HG03175 (cell line): ENCODE data around the gene GLRX3.
A peak's percentile ranks its signal among the peaks of the same experiment; 100 is the strongest.
"Not testable (repeated sequence)": the region's sequence is repeated elsewhere in the genome, so short reads cannot be mapped to it uniquely, and the experiment has no call there.

ENCODE experiments used
- ATAC-seq: cut with Tn5 transposase; IDR thresholded peaks from one replicate; pipeline ENCODE4 v1.9.1; 2021; ENCODE audit warnings: mild to moderate bottlenecking, moderate library complexity; ENCODE audit not compliant: unreplicated experiment

The GLRX3 gene

DNA sequence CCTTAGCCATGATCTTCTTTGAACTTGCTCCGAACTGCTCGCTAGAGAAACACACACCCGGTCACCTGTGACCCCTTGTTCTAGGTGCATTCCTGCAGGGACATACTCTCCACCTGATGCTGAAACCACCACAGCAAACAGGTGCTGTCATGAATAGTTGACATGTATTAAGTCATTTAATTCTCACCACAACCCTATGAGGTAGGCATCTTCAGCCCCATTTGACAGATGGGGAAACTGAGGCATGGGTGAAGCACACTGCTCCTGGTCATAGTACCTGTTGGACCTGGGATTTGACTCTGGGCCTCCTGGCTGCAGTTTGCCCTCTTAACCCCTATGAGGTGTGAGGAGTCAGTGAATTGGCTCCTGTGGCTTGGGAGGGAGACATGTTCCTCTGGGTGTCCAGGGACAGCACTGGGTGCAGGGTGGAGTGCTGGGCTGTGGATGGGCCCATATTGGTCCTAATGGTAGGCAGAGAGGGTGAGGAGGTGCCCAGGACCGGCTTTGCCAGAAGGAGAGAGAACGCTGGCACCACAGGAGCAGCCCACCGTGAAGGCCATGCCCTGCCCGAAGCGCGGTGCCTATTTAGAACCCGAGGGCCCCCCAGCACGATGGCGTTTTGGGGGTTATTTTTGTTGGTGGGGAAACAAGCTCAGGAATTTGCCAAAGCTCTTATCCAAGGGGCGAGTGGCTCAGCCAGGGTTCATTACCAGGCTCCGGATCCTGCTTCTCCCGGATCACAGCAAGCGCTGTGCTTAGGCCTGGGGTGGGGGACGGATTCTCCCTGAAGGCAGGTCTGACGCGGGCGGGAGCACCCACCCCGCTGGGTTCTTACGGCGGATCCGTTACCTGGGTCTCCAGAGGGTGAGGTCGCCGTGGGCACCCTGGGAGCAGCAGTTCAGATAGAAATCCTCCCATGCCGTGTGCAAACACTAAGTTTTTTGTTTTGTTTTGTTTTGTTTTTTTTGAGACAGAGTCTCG lies 52.3 kb downstream of the GLRX3 start:
- ATAC-seq, result no peak

DNA sequence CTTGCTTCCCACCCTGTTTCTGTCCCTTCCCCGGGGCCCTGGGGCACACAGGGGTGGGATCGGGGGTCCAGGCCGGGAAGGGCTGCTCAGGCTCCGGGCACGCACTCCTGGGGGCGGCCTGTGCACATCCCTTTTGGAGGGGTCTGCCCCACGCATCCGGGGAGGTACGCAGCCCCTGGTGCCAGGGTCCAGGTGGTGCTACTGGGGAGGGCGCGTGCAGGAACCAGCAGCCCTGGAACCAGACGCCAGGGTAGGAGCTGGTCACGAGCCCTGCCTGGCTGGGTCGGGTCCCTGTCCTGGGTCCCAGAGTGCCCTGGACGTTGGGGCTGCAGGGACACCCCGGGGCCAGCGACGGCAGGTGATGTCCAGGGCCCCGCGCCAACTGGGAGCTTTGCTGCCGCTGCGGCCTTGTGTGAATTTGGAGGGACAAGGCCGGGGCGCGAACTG lies 53.4 kb downstream of the GLRX3 start:
- no peak for ATAC-seq

DNA sequence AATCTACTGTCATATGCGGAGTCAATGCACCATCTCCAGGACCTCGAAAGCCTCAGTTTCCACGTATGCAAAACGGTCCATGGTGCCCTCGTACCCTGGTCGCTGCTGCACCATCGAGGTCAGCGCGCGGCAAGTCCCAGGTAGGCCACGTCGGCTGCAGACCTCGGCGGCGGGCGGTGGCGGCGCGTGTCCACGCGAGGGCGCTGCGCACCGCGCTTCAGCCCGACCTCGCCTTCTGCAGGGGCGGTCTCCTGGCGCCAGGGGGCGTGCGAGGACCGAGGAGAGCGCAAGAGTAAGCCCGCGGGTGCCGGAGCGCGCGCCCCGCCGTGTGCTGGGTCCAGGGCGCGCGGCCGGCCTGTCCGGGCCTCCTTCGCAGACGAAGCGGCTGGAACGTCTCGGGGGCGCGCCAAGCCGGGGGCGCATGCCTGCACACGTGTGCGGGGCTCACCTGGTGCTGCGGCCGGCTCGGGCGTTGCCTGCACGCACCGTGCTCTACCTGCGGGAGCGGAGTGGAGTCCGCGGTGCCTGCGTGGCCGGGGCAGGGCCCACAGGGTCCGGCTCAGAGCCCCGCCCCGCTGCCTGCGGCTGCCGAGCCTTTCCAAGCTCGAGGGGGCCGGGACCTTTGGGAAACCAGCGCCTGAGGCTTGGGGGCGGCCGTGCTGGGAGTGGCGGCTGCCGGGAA lies 54.0 kb downstream of the GLRX3 start:
- peak; percentile 92 for ATAC-seq

DNA sequence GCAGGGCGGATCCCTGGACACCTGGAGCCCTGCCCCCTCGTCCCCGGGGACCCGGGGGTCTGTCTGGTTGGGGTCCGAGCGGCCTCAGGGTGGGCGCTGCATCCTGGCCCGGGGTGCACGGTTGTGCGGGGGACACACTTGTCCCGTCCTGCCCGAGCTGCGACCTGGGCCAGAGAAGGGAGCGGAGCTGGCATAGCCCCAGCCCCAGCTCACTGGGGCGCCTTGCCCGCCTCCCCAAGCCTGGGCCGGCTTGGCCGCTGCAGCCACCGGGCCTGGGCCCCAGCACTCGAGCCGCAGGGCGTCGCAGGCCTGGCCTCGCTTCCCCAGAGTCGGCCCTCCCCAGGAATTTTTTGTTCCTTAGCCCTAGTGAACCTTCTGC lies 54.5 kb downstream of the GLRX3 start:
- ATAC-seq, result no peak

DNA sequence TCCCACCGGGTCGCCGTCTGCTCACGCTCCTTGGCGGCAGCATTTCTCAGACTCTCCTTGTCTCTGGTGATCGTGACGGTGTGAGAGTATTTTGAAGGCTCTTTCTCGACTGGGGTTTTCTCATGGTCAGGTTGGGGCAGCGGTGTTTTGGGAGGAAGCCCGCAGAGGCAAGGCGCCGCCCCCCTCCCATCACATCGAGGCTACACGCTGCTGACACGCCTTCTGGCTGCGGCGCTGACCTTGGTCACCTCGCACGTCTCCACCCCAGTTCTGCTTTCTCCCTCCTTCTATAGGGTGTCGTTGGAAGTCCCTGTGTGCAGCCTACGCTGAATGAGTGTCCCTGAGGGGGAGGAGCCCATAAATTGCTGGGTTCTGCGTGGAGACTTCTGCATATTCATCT lies 55.2 kb downstream of the GLRX3 start:
- ATAC-seq, result no peak

DNA sequence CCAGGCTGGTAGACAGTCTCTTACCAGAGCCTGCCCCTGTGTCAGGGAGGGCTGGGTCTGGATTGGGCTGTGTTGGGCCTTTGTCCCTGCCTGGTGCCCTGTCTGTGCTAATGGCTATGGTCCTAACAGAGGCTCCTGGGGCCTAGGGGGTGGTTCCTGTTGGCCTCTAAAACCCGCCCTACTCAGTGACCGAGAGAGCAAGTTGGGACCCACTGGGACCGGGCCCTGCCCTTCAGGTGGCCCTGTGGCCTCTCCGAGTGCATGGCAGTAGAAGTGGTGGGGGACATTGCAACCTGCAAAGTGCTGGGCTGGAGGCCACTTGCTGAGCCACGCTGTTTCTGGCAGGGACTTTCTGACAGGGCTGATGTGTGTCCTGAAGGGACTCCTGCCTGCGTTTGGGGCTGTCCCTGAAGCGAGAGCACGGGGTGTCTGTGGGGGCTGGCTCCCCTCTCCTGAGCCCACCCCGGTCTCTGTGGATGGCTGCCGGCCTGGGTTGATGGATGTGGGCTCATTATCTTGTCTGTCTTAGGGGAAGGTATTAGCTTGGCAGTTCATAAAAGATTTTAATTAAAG lies 56.2 kb downstream of the GLRX3 start:
- ATAC-seq, result no peak

DNA sequence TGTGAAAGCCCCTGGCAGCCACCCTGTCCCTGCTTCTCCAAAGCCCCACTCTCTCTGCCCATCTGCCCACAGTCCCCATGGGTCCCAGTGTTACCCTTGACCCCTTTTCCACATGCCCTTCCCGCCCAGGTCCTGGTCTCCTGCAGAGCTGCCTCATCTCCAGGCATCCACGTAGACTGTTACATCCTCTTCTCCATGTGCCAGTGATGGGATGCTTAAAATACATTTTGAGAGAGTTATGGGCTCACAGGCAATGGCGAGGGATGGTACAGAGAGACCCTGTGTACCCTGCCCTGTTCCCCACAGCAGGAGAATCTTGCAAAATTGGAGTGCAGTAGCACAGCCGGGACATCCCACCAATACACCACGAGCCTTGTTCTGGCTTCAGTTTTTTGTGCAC lies 56.8 kb downstream of the GLRX3 start:
- no peak for ATAC-seq

DNA sequence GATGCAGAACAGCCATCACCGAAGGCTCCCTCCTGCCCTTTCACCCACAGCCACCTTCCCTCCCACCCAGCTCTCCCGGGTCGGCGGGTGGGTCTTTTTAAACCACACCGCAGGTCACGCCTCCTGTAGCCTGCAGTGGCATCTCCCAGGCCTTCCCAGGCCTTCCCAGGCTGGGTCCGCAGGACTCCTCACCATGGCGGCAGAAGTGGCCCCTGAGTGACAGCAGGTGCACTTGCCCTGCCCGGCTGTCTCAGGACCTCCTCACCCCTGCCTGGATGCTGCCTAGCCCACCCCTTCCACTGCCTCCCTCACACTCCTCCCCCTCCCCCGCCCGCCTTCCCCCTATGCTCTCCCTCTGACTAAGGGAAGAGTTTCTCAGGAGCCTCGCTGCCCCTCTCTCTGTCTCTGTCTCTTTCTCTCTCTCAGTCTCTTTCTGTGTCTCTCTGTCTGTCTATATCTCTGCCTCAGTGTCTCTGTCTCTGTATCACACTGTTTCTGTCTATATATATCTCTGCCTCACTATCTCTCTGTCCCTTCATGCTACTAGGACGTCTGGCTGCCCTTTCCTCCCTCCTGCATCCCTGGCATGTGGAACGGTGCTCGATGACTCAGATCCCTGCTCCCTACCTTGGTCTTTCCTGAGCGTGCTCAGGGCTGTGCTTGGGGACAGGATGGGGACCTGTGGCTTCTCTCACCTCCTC lies 57.5 kb downstream of the GLRX3 start:
- no peak for ATAC-seq

DNA sequence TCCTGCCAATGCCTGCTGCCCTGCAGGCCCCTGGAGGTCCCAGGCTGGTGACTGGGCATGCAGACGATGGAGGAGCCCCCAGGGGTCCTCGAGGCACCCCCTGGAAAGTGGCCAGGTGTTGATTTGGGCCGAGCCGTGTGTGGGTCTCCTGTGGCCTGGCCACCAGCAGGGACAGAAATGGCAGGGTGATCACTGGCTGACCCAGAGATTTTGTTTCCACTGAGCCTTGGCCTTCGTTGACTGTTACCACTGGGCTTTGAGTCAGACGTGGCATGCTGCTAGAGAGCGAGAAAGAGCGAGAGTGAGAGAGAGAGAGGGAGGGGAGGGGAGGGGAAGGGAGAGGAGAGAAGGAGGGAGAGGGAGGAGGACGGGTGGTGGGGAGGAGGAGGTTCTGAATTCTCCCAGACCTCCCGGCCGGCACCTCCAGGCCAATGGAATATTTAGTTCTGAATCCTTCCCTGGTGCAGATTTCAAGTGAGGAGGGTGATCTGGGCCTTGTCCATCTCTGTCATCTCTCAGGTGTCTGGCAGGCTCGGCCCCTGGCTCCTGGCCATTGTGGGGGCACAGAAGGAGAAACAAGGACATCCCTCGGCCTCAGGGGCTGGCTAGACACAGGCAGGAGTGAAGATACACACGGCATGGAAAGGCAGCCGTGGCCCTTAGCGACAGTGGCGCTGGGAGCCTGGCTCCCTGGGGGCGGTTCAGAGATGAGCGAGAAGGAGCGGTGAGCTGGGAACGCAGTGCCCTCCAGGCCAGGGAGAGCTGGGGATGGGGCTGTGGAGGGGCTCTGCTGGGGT lies 58.2 kb downstream of the GLRX3 start:
- ATAC-seq, result no peak

DNA sequence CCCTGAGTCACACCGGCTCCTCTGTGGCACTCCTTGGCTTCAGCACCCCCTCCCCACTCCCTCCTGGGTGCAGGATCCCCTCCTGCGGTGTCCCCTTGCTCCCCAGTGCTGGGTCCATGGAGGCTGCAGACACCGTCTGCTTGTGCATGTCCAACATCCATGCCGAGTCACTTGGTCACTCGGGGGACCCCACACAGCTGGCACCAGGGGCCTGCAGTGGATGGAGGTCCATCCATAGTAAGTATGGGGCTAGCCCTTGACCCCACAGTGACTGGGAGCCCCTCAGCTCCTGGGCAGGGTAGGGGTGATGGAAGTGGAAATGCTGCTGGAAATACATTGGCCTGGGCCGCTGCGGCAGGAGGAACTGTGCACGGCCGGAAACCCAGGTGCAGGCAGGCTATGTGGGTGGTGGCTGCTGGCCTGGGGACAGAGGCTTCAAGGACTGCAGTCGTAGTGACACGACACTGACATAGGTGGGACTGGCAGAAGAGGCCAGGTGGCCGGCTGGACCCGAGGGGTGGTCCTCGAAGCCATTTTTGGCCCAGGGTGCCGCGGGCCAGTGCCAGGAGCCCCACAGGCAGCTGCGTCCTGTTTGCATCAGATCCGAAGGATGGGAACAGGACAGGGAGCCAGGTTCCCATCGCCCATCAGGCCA lies 58.9 kb downstream of the GLRX3 start:
- ATAC-seq, result no peak

DNA sequence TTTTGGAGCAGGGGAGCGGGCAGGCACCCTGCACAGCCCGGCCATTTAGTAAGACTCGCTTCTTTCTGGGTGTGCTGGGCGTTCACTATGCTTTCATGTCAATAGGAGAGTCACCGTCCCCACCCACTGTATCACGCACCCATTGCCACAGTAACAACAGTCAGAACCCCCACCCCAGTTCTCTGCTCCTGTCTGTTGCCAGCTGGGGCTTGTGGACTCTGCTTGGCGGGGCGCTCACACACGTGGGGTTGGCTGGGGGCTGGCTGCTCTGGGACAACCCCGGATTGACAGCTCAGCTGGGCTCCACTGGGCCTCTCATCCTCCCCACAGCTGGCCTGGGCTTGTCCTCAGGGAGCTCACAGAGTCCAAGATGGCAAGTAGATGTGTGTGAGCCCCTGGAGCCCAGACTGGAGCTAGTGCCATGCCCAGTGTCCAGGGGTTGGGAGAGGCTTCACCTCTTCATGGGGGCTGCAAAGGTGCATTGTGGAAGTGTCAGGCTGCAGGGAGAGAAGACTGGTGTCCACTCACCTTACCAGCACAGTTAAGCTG lies 59.6 kb downstream of the GLRX3 start:
- ATAC-seq, result no peak

DNA sequence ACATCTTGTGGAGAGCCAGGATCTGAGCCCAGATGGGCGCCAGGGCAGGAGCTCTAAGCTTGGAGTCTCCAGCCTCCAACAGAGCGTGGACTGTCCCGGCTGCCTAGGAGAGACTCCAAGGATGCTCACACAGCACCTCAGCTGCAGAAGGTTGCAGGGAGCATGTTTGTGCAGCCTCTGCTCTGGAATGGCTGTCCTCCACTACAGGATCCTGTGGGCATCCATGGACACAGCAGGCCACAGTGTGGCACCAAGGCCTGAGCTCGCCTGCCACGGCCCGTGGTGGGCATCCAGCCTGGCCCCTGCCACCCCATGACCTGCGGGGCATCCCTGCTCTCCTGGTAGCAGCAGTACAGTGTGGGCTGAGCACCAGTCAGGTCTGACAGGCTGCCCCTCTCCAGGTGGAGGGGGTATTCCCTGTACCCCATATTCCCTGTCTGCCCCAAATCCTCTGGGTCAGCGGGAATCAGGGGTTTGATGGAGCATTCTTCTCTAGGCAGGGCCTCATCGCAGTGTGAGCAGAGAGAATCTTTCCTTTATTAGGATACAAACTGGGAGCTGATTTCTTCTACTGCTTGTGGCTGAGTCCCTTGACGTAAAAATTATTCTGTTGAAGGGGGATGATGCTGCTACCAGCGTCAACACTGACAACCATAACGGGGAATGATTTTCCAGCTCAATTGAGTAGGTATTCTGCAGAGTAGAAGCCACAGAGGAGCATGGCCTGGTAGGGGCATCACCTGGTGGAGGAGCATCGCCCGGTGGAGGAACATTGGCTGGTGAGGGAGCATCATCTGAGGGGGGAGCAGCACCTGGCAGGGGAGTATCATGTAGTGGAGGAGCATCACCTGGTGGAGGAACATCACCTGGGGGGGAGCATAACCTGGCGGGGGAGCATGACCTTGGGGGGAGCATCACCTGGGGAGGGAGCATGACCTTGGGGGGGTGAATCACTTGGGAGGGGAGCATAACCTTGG lies 60.6 kb downstream of the GLRX3 start:
- ATAC-seq, result no peak

DNA sequence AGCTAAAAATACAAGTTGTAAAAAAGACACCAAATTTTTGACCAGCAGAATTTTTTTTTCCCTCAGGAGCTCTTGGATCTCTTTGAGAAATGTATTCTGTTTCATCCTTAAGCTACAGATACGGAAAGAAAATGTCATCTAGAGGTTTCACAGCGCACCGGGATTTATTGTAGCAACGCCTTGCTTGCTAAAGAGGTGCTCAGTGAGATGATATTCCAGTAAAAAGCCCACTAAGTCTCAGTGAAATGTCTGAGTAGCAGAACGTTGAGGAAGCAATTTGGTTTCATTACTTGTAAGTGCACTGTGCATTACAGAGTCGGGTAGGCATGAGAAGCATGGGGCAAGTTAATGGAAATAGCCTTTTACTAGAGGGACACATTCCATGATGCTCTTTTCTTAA lies 62.5 kb downstream of the GLRX3 start:
- ATAC-seq, result no peak

DNA sequence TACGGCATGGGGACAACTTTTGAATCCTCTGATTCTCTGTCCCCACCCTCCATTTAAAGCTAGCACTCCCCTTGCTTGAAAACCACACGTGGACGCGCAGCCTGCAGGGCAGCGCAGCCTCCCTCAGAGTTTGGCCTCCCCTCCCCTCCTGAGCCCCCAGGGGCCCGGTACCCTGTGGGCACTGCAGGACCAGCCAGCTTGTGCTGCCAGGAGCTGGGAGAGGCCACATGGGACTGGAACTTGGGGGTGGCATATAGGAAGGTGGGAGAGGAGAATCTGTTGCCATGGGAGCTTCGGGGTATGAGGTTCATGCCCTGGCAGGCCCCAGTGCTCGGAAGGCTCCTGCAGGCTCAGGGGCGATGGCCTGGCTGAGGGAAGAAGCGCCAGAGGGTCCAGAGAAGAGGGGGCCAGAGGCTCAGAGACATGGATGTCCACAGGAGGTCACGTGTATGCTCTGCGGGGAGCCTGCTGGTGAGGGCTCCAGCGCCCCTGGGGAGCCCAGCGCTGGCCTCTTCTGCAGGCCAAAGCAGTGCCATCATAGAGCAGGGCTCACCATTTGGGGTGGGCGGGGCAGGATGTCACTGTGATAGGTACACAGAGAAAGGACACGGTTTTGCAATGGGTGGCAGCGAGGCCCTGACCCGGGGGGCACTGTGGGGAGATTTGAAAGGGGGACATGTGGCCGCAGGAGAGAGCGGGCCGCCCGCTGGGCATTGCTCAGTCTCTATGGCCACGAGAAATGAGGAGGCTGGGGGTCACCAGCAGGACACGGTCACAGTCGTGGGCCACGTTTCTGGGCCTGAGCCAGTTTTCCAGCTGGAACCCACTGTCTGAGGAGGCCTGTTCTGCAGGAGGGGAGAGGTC lies 64.2 kb downstream of the GLRX3 start:
- ATAC-seq, result no peak

DNA sequence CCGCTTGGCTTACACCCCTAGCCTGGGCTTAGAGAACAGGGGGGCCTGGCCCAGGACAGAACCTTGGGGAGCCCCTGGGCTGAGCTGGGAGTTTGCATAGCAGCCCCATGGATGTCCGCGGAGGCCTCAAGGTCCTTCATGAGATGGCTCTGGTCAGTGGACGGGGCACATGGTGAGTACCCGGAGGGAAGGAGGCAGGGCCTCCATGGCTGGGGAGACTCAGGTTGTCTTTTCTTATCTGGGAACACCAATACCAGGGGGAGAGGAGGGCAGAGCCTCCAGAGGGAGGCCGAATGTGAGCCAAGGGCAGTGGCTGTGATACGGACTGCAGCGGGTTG lies 64.8 kb downstream of the GLRX3 start:
- ATAC-seq, result no peak

DNA sequence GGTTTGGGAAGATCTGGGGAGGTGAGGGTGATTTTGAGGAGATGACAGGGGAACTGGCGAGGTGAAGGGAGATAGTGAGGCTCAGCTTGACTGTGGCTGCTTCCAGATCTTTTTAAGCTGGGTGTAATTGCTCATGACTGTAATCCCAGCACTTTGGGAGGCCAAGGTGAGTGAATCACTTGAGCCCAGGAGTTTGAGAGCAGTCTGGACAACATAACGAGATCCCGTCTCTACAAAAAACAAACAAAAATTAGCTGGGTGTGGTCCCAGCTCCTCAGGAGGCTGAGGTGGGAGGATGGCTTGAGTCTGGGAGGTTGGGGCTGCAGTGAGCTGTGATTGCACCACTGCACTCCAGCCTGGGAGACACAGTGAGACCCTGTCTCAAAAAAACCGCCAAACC lies 66.0 kb downstream of the GLRX3 start:
- ATAC-seq, result not testable (repeated sequence)

DNA sequence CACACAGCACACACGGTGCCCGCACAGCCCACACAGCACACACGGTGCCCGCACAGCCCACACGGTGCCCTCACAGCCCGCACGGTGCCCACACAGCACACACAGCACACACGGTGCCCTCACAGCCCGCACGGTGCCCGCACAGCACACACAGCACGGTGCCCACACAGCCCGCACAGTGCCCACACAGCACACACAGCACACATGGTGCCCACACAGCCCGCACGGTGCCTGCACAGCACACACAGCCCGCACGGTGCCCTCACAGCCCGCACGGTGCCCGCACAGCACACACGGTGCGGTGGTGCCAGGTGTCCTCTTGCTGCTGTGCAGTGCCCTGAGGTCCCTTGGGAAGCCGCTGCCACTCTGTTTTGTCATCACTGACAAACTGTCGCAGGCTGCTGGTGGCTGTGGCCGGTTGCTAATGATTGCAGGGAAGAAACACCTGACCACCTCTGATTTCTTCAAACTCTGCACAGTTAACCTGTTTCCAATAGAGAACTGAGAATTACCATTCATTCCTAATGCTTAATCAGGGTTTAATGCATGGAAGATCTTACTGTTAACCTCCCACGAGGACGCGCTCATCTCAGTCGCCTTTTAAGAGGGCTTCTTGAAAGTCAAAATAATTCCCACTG lies 66.9 kb downstream of the GLRX3 start:
- peak; percentile 55 for ATAC-seq
